ENCODE results near the gene KLK12. TPM values are rescaled to one million over a fixed set of nuclear protein-coding genes. Genes with fewer than 3 reads are reported as not detected.

KLK12 gene
- total RNA-seq, 1 experiment from 2014 or later, result not detected

DNA sequence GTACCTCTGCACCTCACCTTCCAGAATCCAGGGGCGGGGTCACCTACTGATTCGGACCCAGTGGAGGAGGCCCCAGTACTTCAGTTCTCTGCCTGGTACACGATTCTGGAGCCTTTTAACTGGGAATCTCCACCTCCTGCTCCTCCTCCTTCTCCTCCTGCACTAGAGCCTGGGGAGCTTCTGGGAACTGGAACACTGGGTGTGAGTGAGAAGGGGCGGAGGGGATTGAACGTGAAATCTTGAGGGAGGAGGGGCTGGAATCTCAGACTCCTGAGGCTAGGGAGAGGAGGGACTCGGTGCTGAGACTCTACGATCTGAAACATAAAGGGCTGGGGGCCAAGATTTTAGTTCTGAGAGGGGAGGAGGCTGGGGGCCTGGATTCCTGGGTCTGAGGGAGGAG lies 33.3 kb downstream of the KLK12 start, which contains the start of gene KLK8:
KLK8 (minus strand) TSS at position 90 of the 400 bp plus-strand sequence. CDS start 437 bp downstream, outside the sequence.
- no TSS peak for BruUV-seq (replicated peaks)
- Histone ChIP-seq H3K9me2 (replicated peaks; ENCODE audit: low read length) (no peaks in the 10 kb centered on the region), H4K20me1 (ENCODE audit: low read length) (no peaks in the 10 kb centered on the region), H3K79me2 (ENCODE audit: low read length) (no peaks in the 10 kb centered on the region), H3F3A (ENCODE audit: low read length, unreplicated experiment) (no peaks in the 10 kb centered on the region), H3K4me3 (ENCODE audit: low read length) (peak within 1 kb of the TSS; percentile 14; the same call in 1 of the 2 replicates), H3K9ac (ENCODE audit: low read length) (no peak within 1 kb of the TSS), H3K4me2 (ENCODE audit: low read length) (peak within 1 kb of the TSS; percentile 44), H3K27me3 (ENCODE audit: low read length) (peaks cover 3% of the 10 kb centered on the region; the same call in 1 of the 2 replicates), H3K9me3 (ENCODE audit: low read length) (no peaks in the 10 kb centered on the region), H3K4me1 (ENCODE audit: insufficient read depth, low read length) (peaks cover 11% of the 10 kb centered on the region), H3K27ac (ENCODE audit: low read length) (no peak within 1 kb of the TSS), H2AFZ (ENCODE audit: low read length) (peak within 1 kb of the TSS; percentile 40; the same call in 1 of the 2 replicates), H3K36me3 (ENCODE audit: low read depth, low read length) (no peaks in the 10 kb centered on the region)
- ChIA-PET CTCF (no interaction called here), POLR2A (ENCODE audit: unreplicated experiment) (no interaction called here)
- TF ChIP-seq EZH2phosphoT487 (IDR thresholded peaks at IDR 0.05; ENCODE audit: borderline replicate concordance, low read length) (no peak), EZH2 (IDR thresholded peaks at IDR 0.05; ENCODE audit: low read length, unreplicated experiment) (no peak)
- TF ChIP-seq, protein P1, sequence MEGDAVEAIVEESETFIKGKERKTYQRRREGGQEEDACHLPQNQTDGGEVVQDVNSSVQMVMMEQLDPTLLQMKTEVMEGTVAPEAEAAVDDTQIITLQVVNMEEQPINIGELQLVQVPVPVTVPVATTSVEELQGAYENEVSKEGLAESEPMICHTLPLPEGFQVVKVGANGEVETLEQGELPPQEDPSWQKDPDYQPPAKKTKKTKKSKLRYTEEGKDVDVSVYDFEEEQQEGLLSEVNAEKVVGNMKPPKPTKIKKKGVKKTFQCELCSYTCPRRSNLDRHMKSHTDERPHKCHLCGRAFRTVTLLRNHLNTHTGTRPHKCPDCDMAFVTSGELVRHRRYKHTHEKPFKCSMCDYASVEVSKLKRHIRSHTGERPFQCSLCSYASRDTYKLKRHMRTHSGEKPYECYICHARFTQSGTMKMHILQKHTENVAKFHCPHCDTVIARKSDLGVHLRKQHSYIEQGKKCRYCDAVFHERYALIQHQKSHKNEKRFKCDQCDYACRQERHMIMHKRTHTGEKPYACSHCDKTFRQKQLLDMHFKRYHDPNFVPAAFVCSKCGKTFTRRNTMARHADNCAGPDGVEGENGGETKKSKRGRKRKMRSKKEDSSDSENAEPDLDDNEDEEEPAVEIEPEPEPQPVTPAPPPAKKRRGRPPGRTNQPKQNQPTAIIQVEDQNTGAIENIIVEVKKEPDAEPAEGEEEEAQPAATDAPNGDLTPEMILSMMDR (conservative IDR thresholded peaks at IDR 0.05; ENCODE audit: low read depth, low read length), result no peak
- ATAC-seq (no peak), DNase-seq (no peak)
- intact Hi-C loops (cut with micrococcal nuclease), result no loop called here

DNA sequence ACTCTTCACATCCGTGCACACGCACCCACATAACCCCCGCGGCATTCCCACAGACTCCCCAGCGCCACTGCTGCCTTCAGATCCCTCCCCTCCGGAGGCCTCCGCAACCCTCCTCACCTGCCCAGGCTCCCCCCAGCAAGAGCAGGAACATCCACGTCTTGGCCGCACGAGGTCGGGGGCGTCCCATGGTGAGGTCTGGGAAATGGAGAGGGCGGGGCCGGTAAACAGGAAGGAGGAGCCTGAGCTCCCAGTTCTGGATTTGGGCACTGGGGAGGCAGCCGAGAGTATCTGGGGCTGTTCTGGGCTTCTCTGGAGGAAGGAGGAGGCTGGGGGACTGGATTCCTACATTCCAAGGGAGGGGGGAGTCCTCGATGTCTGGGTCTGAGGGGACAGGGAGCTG lies 33.8 kb downstream of the KLK12 start:
- CTCF ChIA-PET, result no interaction called here
- Histone ChIP-seq H3K4me3 (ENCODE audit: low read length) (no peak overlapping the region), H3K9me3 (ENCODE audit: low read length) (no peaks in the 10 kb centered on the region), H3K27ac (ENCODE audit: low read length) (no peak overlapping the region), H4K20me1 (ENCODE audit: low read length) (no peaks in the 10 kb centered on the region), H3K4me1 (ENCODE audit: insufficient read depth, low read length) (peaks cover 11% of the 10 kb centered on the region), H3K4me2 (ENCODE audit: low read length) (no peak overlapping the region), H3K79me2 (ENCODE audit: low read length) (no peaks in the 10 kb centered on the region), H3K27me3 (ENCODE audit: low read length) (peaks cover 3% of the 10 kb centered on the region; the same call in 1 of the 2 replicates), H2AFZ (ENCODE audit: low read length) (peak overlapping the region; percentile 29; the same call in 1 of the 2 replicates), H3K9ac (ENCODE audit: low read length) (no peak overlapping the region), H3F3A (ENCODE audit: low read length, unreplicated experiment) (no peaks in the 10 kb centered on the region), H3K36me3 (ENCODE audit: low read depth, low read length) (no peaks in the 10 kb centered on the region), H3K9me2 (replicated peaks; ENCODE audit: low read length) (no peaks in the 10 kb centered on the region)
- no TSS peak for BruUV-seq (replicated peaks)
- POLR2A ChIA-PET (ENCODE audit: unreplicated experiment), result no interaction called here
- intact Hi-C loops (cut with micrococcal nuclease), result no loop called here
- no peak for DNase-seq
- TF ChIP-seq EZH2phosphoT487 (IDR thresholded peaks at IDR 0.05; ENCODE audit: borderline replicate concordance, low read length) (no peak), EZH2 (IDR thresholded peaks at IDR 0.05; ENCODE audit: low read length, unreplicated experiment) (no peak)
- TF ChIP-seq, protein P1 (conservative IDR thresholded peaks at IDR 0.05; ENCODE audit: low read depth, low read length), result no peak
- no peak for ATAC-seq

DNA sequence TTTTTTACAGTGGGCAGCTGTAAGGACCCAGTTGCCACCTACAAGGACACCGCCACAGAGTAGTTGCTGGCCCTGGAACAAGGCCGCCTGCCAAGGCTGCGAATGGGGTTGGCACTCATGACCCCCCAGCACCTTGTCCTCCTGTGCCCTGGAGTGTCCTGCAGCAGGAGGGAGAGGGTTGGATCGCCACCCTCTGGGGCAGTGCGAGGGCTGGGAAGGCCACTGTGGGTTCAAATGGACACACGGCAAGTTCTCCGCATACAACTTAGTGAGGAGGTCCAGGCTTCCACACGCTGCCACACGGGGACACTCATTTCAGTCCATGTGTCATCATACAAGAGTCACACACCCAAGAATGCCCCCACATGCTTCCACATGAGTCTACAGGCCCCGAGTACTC lies 34.4 kb downstream of the KLK12 start:
- no peaks in the 10 kb centered on the region for H3K36me3 ChIP-seq (ENCODE audit: low read depth, low read length)
- H3F3A ChIP-seq (ENCODE audit: low read length, unreplicated experiment), result no peaks in the 10 kb centered on the region
- no peaks in the 10 kb centered on the region for H3K9me2 ChIP-seq (replicated peaks; ENCODE audit: low read length)
- no peak overlapping the region for H3K4me3 ChIP-seq (ENCODE audit: low read length)
- intact Hi-C loops (cut with micrococcal nuclease), result no loop called here
- ATAC-seq (no peak), DNase-seq (no peak)
- CTCF ChIA-PET, result no interaction called here
- H3K9ac ChIP-seq (ENCODE audit: low read length), result no peak overlapping the region
- no peaks in the 10 kb centered on the region for H3K9me3 ChIP-seq (ENCODE audit: low read length)
- H3K4me1 ChIP-seq (ENCODE audit: insufficient read depth, low read length), result peaks cover 11% of the 10 kb centered on the region
- no peaks in the 10 kb centered on the region for H4K20me1 ChIP-seq (ENCODE audit: low read length)
- no peak overlapping the region for H3K4me2 ChIP-seq (ENCODE audit: low read length)
- peaks cover 3% of the 10 kb centered on the region; the same call in 1 of the 2 replicates for H3K27me3 ChIP-seq (ENCODE audit: low read length)
- TF ChIP-seq, protein P1 (conservative IDR thresholded peaks at IDR 0.05; ENCODE audit: low read depth, low read length), result no peak
- TF ChIP-seq EZH2phosphoT487 (IDR thresholded peaks at IDR 0.05; ENCODE audit: borderline replicate concordance, low read length) (no peak), EZH2 (IDR thresholded peaks at IDR 0.05; ENCODE audit: low read length, unreplicated experiment) (no peak)
- no peaks in the 10 kb centered on the region for H3K79me2 ChIP-seq (ENCODE audit: low read length)
- H2AFZ ChIP-seq (ENCODE audit: low read length), result no peak overlapping the region
- POLR2A ChIA-PET (ENCODE audit: unreplicated experiment), result no interaction called here
- no peak overlapping the region for H3K27ac ChIP-seq (ENCODE audit: low read length)
- no TSS peak for BruUV-seq (replicated peaks)
